ENCODE data around the gene PDZD4. TPM values are rescaled to one million over a fixed set of nuclear protein-coding genes. Genes with fewer than 3 reads are reported as not detected.
A peak's percentile ranks its signal among the peaks of the same experiment; 100 is the strongest.

The PDZD4 gene
- total and polyA plus RNA-seq, 9 of the 15 experiments (the other 6 are each of a cell fraction or from before 2014, with no cell fraction given): 0.05 to 0.38 (median 0.07) TPM; not detected in 5

DNA sequence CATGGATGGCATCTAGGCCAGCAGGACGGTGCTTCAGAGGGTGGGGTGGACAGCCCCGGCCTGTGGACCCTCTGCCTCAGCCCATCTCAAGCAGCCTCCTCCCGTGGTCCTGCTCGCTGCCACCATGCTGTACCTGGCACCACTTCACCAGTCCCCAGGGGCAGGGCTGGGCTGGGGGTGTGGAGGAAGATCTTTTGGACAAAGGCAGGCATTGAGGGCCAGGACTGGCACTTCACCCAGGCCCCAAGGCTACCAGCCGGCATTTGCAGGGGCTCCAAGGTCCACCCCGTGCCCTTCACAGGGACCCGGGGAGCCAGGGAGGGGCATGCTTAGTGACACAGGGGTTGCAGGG lies 65.6 kb downstream of the PDZD4 start:
- no TSS peak for BruUV-seq (replicated peaks)
- DNase-seq (ENCODE audit: extremely low read depth in 1 of 4, low spot score in 3 of 4) (no peak), ATAC-seq (no peak), FAIRE-seq (no peak)
- ChIA-PET POLR2A (interaction anchor here (0.8 kb wide), 1 partner anchor 88 kb away, joined by 3 read pairs; no protein-coding TSS in a partner anchor), CTCF (ENCODE audit: low intra/inter-chr PET ratio) (interaction anchor here (0.8 to 1.4 kb wide), 2 partner anchors 183 to 189 kb away, joined by 3 to 7 read pairs; no protein-coding TSS in a partner anchor)
- H3K79me2 ChIP-seq (ENCODE audit: control insufficient read depth, insufficient read depth, low read length): peaks cover 14% of the 10 kb centered on the region
- peak overlapping the region; percentile 99 for H3K27ac ChIP-seq (ENCODE audit: extremely low read depth, low read depth, low read length)
- H3K9me3 ChIP-seq (replicated peaks; ENCODE audit: control insufficient read depth, insufficient read depth, low read depth, low read length): no peaks in the 10 kb centered on the region
- H2AFZ ChIP-seq (ENCODE audit: low read depth, low read length): no peak overlapping the region
- H3K9ac ChIP-seq (ENCODE audit: insufficient read depth in 1 of 2, low read depth in 2 of 2, low read length in 2 of 2): peak overlapping the region; percentile 92 to 96
- no peaks in the 10 kb centered on the region for H3K36me3 ChIP-seq (ENCODE audit: control insufficient read depth, insufficient read depth, low read length)
- TF ChIP-seq EHMT2 (IDR thresholded peaks at IDR 0.05): no peak
- no peak for TF ChIP-seq HMG20A (CRISPR knock-in tag; conservative IDR thresholded peaks at IDR 0.05)
- no peak for TF ChIP-seq HNRNPK (IDR thresholded peaks at IDR 0.05; ENCODE audit: low read depth, low read length, poor library complexity, severe bottlenecking)
- TF ChIP-seq PYGO2 (tag; IDR thresholded peaks at IDR 0.05): no peak
- TF ChIP-seq RNF2 (IDR thresholded peaks at IDR 0.05): no peak
- no peak for TF ChIP-seq ZNF780A (CRISPR knock-in tag; IDR thresholded peaks at IDR 0.05)
- TF ChIP-seq ZNF41 (CRISPR knock-in tag; conservative IDR thresholded peaks at IDR 0.05): no peak
- no peak for TF ChIP-seq ELF2 (CRISPR knock-in tag; IDR thresholded peaks at IDR 0.05)
- no peak for TF ChIP-seq MYNN (IDR thresholded peaks at IDR 0.05)
- TF ChIP-seq MYNN (CRISPR knock-in tag; IDR thresholded peaks at IDR 0.05): no peak
- TF ChIP-seq NRF1 (conservative IDR thresholded peaks at IDR 0.05 in 1 of 2, IDR thresholded peaks at IDR 0.05 in 1 of 2): no peak
- TF ChIP-seq CREM (IDR thresholded peaks at IDR 0.05; ENCODE audit: low read depth): no peak
- no peak for TF ChIP-seq PML (IDR thresholded peaks at IDR 0.05; ENCODE audit: low read length)
- TF ChIP-seq PHTF2 (CRISPR knock-in tag; IDR thresholded peaks at IDR 0.05): no peak
- no peak for TF ChIP-seq ZNF444 (CRISPR knock-in tag; IDR thresholded peaks at IDR 0.05)
- TF ChIP-seq, protein P1, sequence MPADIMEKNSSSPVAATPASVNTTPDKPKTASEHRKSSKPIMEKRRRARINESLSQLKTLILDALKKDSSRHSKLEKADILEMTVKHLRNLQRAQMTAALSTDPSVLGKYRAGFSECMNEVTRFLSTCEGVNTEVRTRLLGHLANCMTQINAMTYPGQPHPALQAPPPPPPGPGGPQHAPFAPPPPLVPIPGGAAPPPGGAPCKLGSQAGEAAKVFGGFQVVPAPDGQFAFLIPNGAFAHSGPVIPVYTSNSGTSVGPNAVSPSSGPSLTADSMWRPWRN (IDR thresholded peaks at IDR 0.05; ENCODE audit: low read depth): no peak
- TF ChIP-seq ZNF12 (CRISPR knock-in tag; IDR thresholded peaks at IDR 0.05): no peak
- TF ChIP-seq FOXJ2 (tag; IDR thresholded peaks at IDR 0.05): no peak
- TF ChIP-seq MCM7 (IDR thresholded peaks at IDR 0.05): no peak
- intact Hi-C loops (cut with micrococcal nuclease) (loop anchor here (2.0 to 5.0 kb wide), 3 partner anchors 30 to 182 kb away; partner anchors contain the start of genes ARHGAP4, IDH3G and SSR4), in situ Hi-C loops (cut with MboI) (no loop called here)
- peaks cover 15 to 72% of the 10 kb centered on the region in 2 experiments for H3K4me1 ChIP-seq (replicated peaks in 1 of 2; ENCODE audit: control insufficient read depth in 2 of 2, insufficient read depth in 2 of 2, low read length in 2 of 2)
- no peaks in the 10 kb centered on the region for H3K27me3 ChIP-seq (ENCODE audit: control insufficient read depth in 2 of 2, insufficient read depth in 2 of 2, low read length in 2 of 2)
- H4K20me1 ChIP-seq (replicated peaks; ENCODE audit: control insufficient read depth, insufficient read depth, low read length): no peaks in the 10 kb centered on the region
- H3K9me1 ChIP-seq (ENCODE audit: control insufficient read depth, insufficient read depth, low read length): no peaks in the 10 kb centered on the region
- peak overlapping the region; percentile 87 for H3K4me2 ChIP-seq (ENCODE audit: insufficient read depth, low read length)
- peak overlapping the region; percentile 51 for H3K4me3 ChIP-seq
- 51% methylated on average over 4 of the region's 7 CpGs for WGBS (ENCODE audit: insufficient coverage, low coverage, missing lambda C conversion rate)

Data from K562 (cell line).